GM12878 (cell line): ENCODE data around the gene DCDC1.

ENCODE experiments used
- CTCF ChIP-seq, 3 experiments: IDR thresholded peaks in 2 of 3; conservative IDR thresholded peaks in 1 of 3; 2 replicates each; pipeline ENCODE4 v1.5.1; 2011; ENCODE audit warnings: low read depth in 3 of 3, low read length in 3 of 3, mild to moderate bottlenecking in 3 of 3, control low read depth in 2 of 3, moderate library complexity in 2 of 3, inconsistent platforms in 1 of 3, mixed read lengths in 1 of 3; ENCODE audit not compliant: control insufficient read depth in 2 of 3, insufficient read depth in 1 of 3; ENCODE audit errors: extremely low read depth in 1 of 3
- E2F8 ChIP-seq: fragments of 450-650 bp; IDR thresholded peaks from 2 replicates; pipeline ENCODE4 v1.6.1; 2018; ENCODE audit warnings: mild to moderate bottlenecking, low read depth, moderate library complexity; ENCODE audit not compliant: partially characterized antibody
- HDAC6 ChIP-seq: fragments of 200-600 bp; sonication (generic); IDR thresholded peaks from one replicate; pipeline ENCODE4 v1.8.0; 2017; ENCODE audit warnings: antibody characterized with exemption; ENCODE audit not compliant: unreplicated experiment
- POLR2AphosphoS5 ChIP-seq: IDR thresholded peaks from 2 replicates; pipeline ENCODE4 v1.6.1; 2011; ENCODE audit warnings: mild to moderate bottlenecking, low read length, inconsistent platforms
- ZBTB33 ChIP-seq: fragments of 450-650 bp; IDR thresholded peaks from 2 replicates; pipeline ENCODE4 v1.6.1; 2017; ENCODE audit warnings: mild to moderate bottlenecking
- ZNF24 ChIP-seq: fragments of 450-650 bp; IDR thresholded peaks from 2 replicates; pipeline ENCODE4 v1.6.1; 2017; ENCODE audit warnings: antibody characterized with exemption, mild to moderate bottlenecking
- TF ChIP-seq, protein P1 (sequence below): fragments of 450-650 bp; formaldehyde crosslinking; IDR thresholded peaks from 2 replicates; pipeline ENCODE4 v1.4.0; 2022; ENCODE audit warnings: mild to moderate bottlenecking, moderate library complexity

DNA sequence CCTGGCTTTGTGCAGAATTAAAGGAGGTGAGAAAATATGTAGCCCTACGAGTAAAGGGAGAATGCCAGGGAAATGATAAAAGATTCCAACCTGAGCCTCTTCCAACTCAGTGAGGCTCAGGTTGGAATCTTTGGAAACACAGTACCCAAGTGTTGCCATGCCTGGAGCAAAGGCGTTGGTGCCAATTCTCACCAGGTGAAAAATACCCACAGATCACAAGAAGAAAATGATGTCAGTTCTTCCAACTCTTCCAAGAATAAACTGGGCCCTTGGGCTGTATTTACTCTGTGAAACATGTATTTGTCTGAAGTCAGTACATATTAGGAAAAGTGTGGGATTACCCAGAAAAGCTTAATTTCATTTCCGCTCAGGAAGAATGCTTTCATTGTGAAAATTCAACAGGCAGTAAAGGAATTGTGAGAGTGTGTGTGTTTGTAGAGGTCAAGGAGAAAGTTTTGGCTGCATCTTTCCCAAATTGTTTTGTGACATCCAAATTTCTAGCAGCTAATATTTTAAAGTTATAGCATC, 548.0 kb downstream of the DCDC1 start:
- TF ChIP-seq HDAC6 (no peak), ZBTB33 (no peak), ZNF24 (no peak), E2F8 (no peak), POLR2AphosphoS5 (no peak), CTCF (IDR thresholded peaks at IDR 0.05 in 2 of 3, conservative IDR thresholded peaks at IDR 0.05 in 1 of 3; ENCODE audit: control insufficient read depth in 2 of 3, extremely low read depth in 1 of 3, insufficient read depth in 1 of 3, low read depth in 3 of 3, low read length in 3 of 3) (no peak)
- TF ChIP-seq, protein P1, sequence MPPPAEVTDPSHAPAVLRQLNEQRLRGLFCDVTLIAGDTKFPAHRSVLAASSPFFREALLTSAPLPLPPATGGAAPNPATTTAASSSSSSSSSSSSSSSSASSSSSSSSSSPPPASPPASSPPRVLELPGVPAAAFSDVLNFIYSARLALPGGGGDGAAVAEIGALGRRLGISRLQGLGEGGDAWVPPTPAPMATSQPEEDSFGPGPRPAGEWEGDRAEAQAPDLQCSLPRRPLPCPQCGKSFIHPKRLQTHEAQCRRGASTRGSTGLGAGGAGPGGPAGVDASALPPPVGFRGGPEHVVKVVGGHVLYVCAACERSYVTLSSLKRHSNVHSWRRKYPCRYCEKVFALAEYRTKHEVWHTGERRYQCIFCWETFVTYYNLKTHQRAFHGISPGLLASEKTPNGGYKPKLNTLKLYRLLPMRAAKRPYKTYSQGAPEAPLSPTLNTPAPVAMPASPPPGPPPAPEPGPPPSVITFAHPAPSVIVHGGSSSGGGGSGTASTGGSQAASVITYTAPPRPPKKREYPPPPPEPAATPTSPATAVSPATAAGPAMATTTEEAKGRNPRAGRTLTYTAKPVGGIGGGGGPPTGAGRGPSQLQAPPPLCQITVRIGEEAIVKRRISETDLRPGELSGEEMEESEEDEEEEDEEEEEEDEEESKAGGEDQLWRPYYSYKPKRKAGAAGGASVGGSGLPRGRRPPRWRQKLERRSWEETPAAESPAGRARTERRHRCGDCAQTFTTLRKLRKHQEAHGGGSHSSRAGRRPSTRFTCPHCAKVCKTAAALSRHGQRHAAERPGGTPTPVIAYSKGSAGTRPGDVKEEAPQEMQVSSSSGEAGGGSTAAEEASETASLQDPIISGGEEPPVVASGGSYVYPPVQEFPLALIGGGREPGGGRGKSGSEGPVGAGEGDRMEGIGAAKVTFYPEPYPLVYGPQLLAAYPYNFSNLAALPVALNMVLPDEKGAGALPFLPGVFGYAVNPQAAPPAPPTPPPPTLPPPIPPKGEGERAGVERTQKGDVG (CRISPR knock-in tag), result no peak
